K562 (cell line): ENCODE data around the gene BNIP5.

Source experiments
- ARNT ChIP-seq, 2 experiments: fragments of 450-650 bp; IDR thresholded peaks; 2 replicates each; pipeline ENCODE4 v1.6.1; 2016; ENCODE audit warnings: mild to moderate bottlenecking in 1 of 2
- FOXA1 ChIP-seq: fragments of 450-650 bp; IDR thresholded peaks from 2 replicates; pipeline ENCODE4 v1.6.1; 2016; ENCODE audit warnings: mild to moderate bottlenecking, borderline replicate concordance
- HDAC2 ChIP-seq: fragments of 450-650 bp; IDR thresholded peaks from 2 replicates; pipeline ENCODE4 v1.6.1; 2016; ENCODE audit warnings: mild to moderate bottlenecking
- HNRNPL ChIP-seq: fragments of 200-400 bp; formaldehyde crosslinking; IDR thresholded peaks from 2 replicates; pipeline ENCODE4 v1.6.1; 2017; ENCODE audit warnings: low read depth, mild to moderate bottlenecking, low read length
- JUNB ChIP-seq: fragments of 450-650 bp; formaldehyde crosslinking; conservative IDR thresholded peaks from 2 replicates; pipeline ENCODE4 v1.4.0; 2020; ENCODE audit warnings: mild to moderate bottlenecking
- PHF8 ChIP-seq: fragments of 200-600 bp; sonication (generic); IDR thresholded peaks from 2 replicates; pipeline ENCODE4 v1.6.1; 2012; ENCODE audit warnings: mixed run types, mild to moderate bottlenecking, inconsistent platforms, low read length, moderate library complexity, borderline replicate concordance
- POLR2A ChIP-seq: fragments of 450-650 bp; conservative IDR thresholded peaks from 2 replicates; pipeline ENCODE4 v1.6.1; 2016
- POLR2AphosphoS5 ChIP-seq: IDR thresholded peaks from 2 replicates; pipeline ENCODE4 v1.6.1; 2011; ENCODE audit warnings: mild to moderate bottlenecking, low read depth, low read length, moderate library complexity; ENCODE audit not compliant: control insufficient read depth, insufficient read depth
- SETDB1 ChIP-seq: IDR thresholded peaks from one replicate; pipeline ENCODE4 v1.6.1; 2012; ENCODE audit warnings: low read length, control low read depth, inconsistent platforms
- SMARCE1 ChIP-seq: fragments of 450-650 bp; IDR thresholded peaks from 2 replicates; pipeline ENCODE4 v1.7.1; 2016; ENCODE audit warnings: mild to moderate bottlenecking
- ZC3H8 ChIP-seq: fragments of 450-650 bp; IDR thresholded peaks from 2 replicates; pipeline ENCODE4 v1.6.1; 2017
- ZNF436 ChIP-seq: fragments of 250-450, 450-650 bp; sonication (Bioruptor Pico); formaldehyde crosslinking; IDR thresholded peaks from 2 replicates; pipeline ENCODE4 v1.7.0; 2020; ENCODE audit warnings: mild to moderate bottlenecking
- TF ChIP-seq, protein P1 (sequence below), 3 experiments: fragments of 200-800 bp in 1 of 3; sonication (Bioruptor generic) in 1 of 3; sonication (generic) in 1 of 3; formaldehyde crosslinking in 1 of 3; IDR thresholded peaks; 2 replicates each; pipeline versions ENCODE4 v1.6.1 to v1.8.0; 2016 to 2022; ENCODE audit warnings: mild to moderate bottlenecking in 2 of 3, missing compliant biosample characterization in 2 of 3, missing genetic modification characterization in 2 of 3, missing genetic modification reagents in 1 of 3

DNA sequence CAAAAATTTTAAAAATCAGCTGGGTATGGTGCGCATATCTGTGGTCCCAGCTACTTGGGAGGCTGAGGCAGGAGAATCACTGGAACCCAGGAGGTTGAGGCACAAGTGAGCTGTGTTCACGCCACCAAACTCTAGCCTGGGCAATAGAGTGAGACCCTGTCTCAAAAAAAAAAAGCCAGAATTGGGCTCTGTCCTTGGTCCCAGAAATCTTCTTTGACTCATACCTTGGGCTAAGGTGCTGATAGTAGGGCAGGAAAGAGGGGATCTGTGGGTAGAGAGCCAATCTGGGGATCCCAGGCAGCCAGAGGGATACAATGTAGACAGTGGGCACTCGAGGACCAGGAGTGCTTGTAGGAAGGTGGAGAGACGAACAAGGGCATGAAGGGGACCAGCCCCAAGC lies 37.5 kb upstream of the BNIP5 start:
- TF ChIP-seq POLR2AphosphoS5, result no peak
- no peak for TF ChIP-seq POLR2A
- TF ChIP-seq HDAC2, result no peak
- TF ChIP-seq ZC3H8, result no peak
- no peak for TF ChIP-seq HNRNPL
- TF ChIP-seq, protein P1, sequence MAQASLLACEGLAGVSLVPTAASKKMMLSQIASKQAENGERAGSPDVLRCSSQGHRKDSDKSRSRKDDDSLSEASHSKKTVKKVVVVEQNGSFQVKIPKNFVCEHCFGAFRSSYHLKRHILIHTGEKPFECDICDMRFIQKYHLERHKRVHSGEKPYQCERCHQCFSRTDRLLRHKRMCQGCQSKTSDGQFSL (CRISPR knock-in tag; IDR thresholded peaks at IDR 0.05), result no peak
- TF ChIP-seq, protein P1 (tag; IDR thresholded peaks at IDR 0.05), result no peak
- no peak for TF ChIP-seq SMARCE1
- TF ChIP-seq JUNB (CRISPR knock-in tag), result no peak
- no peak for TF ChIP-seq ZNF436 (CRISPR knock-in tag)
- TF ChIP-seq SETDB1, result no peak
- TF ChIP-seq PHF8, result no peak
- no peak for TF ChIP-seq ARNT (IDR thresholded peaks at IDR 0.05)
- TF ChIP-seq FOXA1, result no peak
